ENCODE data around the gene FADS3. TPM values are rescaled to one million over a fixed set of nuclear protein-coding genes. Genes with fewer than 3 reads are reported as not detected.

The FADS3 gene
- total RNA-seq, 1 experiment from 2014 or later: 19.7 TPM

DNA sequence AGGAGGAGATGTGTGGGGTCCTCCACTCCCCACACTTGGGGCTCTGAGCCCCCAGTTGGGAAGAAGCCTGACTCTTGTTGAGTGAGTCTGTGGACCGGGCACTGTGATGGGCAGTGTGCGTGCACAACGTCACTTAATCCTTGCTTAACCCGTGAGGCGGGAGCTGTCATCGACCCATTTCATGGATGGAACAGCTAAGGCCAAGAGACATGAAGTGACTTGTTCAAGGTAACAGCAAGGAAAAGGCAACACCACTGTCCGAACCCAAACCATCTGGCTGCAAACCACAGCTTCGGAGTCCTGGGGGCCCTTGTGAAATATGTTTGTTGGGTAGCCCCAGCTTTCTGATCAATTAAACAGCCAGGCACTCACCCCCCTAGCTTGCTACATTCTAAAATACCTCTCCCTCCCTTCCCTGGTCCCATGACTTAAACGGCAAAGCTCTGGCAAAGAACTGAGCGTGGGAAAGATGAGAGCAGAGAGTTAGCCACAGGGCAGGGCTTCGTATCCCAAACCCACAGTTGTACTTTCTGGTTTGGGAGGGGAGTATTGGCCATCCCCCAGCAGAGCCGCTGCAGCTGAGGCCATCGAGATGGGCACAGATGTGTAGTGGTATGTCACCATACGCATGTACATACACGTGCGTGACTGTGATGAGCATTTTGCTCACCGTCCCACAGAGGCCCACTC, 37.0 kb downstream of the FADS3 start:
- Mint-ChIP-seq H3K4me3 (ENCODE audit: low read depth, unreplicated experiment) (no peak overlapping the region), H3K27ac (ENCODE audit: unreplicated experiment) (no peak overlapping the region), H3K4me1 (ENCODE audit: low read depth, unreplicated experiment) (no peaks in the 10 kb centered on the region), H3K9me3 (ENCODE audit: low read depth, unreplicated experiment) (no peaks in the 10 kb centered on the region), H3K27me3 (ENCODE audit: unreplicated experiment) (no peaks in the 10 kb centered on the region), H3K36me3 (ENCODE audit: insufficient read depth, unreplicated experiment) (no peaks in the 10 kb centered on the region)
- DNase-seq: no peak
- TF ChIP-seq, protein P1, sequence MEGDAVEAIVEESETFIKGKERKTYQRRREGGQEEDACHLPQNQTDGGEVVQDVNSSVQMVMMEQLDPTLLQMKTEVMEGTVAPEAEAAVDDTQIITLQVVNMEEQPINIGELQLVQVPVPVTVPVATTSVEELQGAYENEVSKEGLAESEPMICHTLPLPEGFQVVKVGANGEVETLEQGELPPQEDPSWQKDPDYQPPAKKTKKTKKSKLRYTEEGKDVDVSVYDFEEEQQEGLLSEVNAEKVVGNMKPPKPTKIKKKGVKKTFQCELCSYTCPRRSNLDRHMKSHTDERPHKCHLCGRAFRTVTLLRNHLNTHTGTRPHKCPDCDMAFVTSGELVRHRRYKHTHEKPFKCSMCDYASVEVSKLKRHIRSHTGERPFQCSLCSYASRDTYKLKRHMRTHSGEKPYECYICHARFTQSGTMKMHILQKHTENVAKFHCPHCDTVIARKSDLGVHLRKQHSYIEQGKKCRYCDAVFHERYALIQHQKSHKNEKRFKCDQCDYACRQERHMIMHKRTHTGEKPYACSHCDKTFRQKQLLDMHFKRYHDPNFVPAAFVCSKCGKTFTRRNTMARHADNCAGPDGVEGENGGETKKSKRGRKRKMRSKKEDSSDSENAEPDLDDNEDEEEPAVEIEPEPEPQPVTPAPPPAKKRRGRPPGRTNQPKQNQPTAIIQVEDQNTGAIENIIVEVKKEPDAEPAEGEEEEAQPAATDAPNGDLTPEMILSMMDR (IDR thresholded peaks at IDR 0.05; ENCODE audit: unreplicated experiment): no peak
- intact Hi-C loops (cut with micrococcal nuclease; ENCODE audit: unreplicated experiment): no loop called here
- CTCF ChIA-PET: no interaction called here
- no TSS peak for BruUV-seq (replicated peaks)

DNA sequence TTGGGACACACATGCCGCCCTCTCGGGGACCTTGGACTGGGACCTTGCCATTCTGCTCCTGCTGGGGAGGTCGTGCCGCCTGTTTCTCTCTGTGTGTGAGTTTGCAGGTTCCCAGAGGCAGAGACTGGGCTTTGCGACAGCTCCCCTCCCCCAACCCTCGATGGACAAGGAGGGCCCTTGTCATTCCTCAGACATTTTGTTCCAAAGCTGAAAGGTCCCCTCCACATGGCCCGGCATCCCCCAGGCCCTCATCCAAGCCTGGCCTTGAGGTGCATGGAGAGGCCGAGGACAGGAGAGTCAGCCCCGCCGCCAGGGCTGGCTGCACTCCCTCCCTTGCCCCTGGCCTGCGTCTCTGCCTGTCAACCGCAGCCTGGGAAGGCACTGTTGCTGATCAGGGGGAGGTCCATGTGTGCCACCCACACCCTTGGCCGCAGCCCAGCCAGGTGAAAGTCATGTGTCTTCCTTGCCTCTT, 37.6 kb downstream of the FADS3 start:
- intact Hi-C loops (cut with micrococcal nuclease; ENCODE audit: unreplicated experiment): no loop called here
- no peak for DNase-seq
- no peaks in the 10 kb centered on the region for H3K36me3 Mint-ChIP-seq (ENCODE audit: insufficient read depth, unreplicated experiment)
- CTCF ChIA-PET: no interaction called here
- H3K4me3 Mint-ChIP-seq (ENCODE audit: low read depth, unreplicated experiment): no peak overlapping the region
- H3K27ac Mint-ChIP-seq (ENCODE audit: unreplicated experiment): no peak overlapping the region
- TF ChIP-seq, protein P1 (IDR thresholded peaks at IDR 0.05; ENCODE audit: unreplicated experiment): no peak
- no peaks in the 10 kb centered on the region for H3K9me3 Mint-ChIP-seq (ENCODE audit: low read depth, unreplicated experiment)
- H3K27me3 Mint-ChIP-seq (ENCODE audit: unreplicated experiment): no peaks in the 10 kb centered on the region
- H3K4me1 Mint-ChIP-seq (ENCODE audit: low read depth, unreplicated experiment): no peaks in the 10 kb centered on the region
- no TSS peak for BruUV-seq (replicated peaks)

DNA sequence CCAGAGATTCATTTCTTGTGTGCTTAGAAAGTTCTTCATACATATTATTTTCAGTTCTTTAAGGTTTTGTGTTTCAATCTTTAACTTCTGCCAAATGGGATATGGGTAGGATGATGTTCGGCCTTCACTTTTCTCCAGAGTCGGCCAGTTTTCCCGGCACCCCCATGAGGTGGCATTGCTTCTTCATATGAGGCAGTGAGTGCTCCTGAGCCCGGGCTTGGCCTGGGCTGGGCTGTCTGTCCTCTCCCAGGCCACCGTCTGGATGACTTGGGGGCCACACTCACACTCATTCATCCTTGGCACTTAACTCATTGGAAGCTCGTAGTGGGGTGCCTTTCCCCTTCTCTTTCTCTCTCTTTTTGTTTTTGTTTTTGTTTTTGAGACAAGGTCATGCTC, 39.4 kb downstream of the FADS3 start:
- Mint-ChIP-seq H3K9me3 (ENCODE audit: low read depth, unreplicated experiment) (no peaks in the 10 kb centered on the region), H3K36me3 (ENCODE audit: insufficient read depth, unreplicated experiment) (no peaks in the 10 kb centered on the region), H3K27ac (ENCODE audit: unreplicated experiment) (no peak overlapping the region), H3K27me3 (ENCODE audit: unreplicated experiment) (no peaks in the 10 kb centered on the region), H3K4me1 (ENCODE audit: low read depth, unreplicated experiment) (no peaks in the 10 kb centered on the region), H3K4me3 (ENCODE audit: low read depth, unreplicated experiment) (no peak overlapping the region)
- TF ChIP-seq, protein P1 (IDR thresholded peaks at IDR 0.05; ENCODE audit: unreplicated experiment): no peak
- CTCF ChIA-PET: no interaction called here
- no peak for DNase-seq
- intact Hi-C loops (cut with micrococcal nuclease; ENCODE audit: unreplicated experiment): no loop called here
- BruUV-seq (replicated peaks): no TSS peak

DNA sequence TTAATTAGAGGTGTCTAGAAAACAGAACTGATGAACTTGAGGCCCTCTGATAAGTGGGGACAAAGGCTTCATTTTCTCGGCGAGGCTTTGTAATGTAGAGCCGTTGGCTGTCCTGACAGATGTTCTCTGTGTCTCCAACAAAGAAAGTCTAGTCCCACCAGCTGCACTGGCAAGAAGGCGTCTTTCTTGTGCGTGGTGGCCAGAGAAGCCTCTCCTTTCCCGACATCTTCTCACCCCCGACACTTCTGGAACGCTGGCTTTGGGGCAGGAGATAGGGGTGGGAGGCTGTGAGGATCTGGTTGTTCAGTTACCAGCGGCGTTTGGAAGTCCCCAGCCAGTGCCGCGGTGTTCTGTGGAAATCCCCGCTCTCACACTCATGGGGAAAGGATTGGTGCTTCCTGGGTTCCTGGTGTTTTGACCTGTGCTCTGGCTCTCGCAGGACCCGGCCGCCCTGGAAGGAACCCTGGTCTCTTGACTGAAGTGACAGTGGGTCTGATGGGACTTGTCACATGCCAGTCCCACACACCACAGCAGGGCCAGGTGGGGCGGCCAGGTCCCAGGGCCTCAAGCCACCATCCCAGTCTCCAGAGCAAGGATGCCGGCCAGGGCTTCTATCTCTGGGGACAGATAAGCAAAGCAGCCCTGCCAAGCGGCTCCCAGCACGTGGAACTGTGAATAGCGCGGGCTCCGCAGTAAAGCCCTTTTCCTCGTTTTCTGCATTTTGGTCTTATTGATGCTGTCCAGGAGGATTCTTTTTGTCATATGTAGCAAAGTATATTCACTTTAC, 40.0 kb downstream of the FADS3 start:
- no peaks in the 10 kb centered on the region for H3K36me3 Mint-ChIP-seq (ENCODE audit: insufficient read depth, unreplicated experiment)
- TF ChIP-seq, protein P1 (IDR thresholded peaks at IDR 0.05; ENCODE audit: unreplicated experiment): no peak
- CTCF ChIA-PET: no interaction called here
- H3K27ac Mint-ChIP-seq (ENCODE audit: unreplicated experiment): no peak overlapping the region
- intact Hi-C loops (cut with micrococcal nuclease; ENCODE audit: unreplicated experiment): no loop called here
- BruUV-seq (replicated peaks): no TSS peak
- no peak for DNase-seq
- no peaks in the 10 kb centered on the region for H3K27me3 Mint-ChIP-seq (ENCODE audit: unreplicated experiment)
- H3K9me3 Mint-ChIP-seq (ENCODE audit: low read depth, unreplicated experiment): no peaks in the 10 kb centered on the region
- no peak overlapping the region for H3K4me3 Mint-ChIP-seq (ENCODE audit: low read depth, unreplicated experiment)
- H3K4me1 Mint-ChIP-seq (ENCODE audit: low read depth, unreplicated experiment): no peaks in the 10 kb centered on the region

Data from Calu3 (cell line).